Stimulated activated CD8-positive, alpha-beta memory T cell treated with anti-CD3 and anti-CD28 coated beads, Interleukin-7, amount 100 ng/mL, for 48 hours (primary cell): Measurements from ENCODE around the gene ETDC.
"Not testable (repeated sequence)": the region's sequence is repeated elsewhere in the genome, so short reads cannot be mapped to it uniquely, and the experiment has no call there.

Experiments used
- DNase-seq, 2 donors: peaks; one replicate each; pipeline ENCODE4 v3.0.0-alpha.2; 2020; ENCODE audit warnings: low read depth in 1 of 2; ENCODE audit errors: extremely low read depth in 1 of 2

The ETDC gene

DNA sequence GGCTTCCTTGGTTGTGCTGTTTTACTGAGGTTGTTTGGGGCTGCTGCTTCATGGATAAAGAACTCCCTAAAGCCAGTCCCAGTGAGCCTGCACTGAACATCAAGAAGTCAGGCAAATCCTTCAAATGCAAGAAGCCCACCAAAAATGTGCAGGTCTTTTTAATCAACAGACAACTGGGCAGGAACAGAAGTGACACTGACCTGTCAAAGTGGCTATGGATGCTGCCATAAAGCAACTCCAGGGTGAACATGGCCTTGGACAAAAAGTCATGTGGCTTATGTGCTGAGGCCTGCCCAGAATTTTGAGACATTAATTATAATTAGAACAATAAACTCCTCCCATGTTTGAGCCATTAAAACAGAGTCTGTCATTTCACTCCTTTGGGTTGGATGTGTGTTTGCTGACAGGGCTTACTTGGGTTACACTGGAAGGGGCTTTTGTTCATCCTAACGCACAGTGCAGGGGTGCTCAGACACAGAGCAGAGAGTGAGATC lies at the start of gene ETDC:
Gene ETDC, plus strand, starts transcription at position 51 of the 494 bp plus-strand sequence. Its CDS starts 0 bp downstream, at position 51.
- DNase-seq, result no peak

- not testable (repeated sequence) for DNase-seq
Measured at GRCh38 chrX:135260976-135261375, 48.3 kb upstream of the ETDC start.

GRCh38 chrX:135263376-135263775 lies 45.9 kb upstream of the ETDC start:
- DNase-seq, result not testable (repeated sequence)

DNA sequence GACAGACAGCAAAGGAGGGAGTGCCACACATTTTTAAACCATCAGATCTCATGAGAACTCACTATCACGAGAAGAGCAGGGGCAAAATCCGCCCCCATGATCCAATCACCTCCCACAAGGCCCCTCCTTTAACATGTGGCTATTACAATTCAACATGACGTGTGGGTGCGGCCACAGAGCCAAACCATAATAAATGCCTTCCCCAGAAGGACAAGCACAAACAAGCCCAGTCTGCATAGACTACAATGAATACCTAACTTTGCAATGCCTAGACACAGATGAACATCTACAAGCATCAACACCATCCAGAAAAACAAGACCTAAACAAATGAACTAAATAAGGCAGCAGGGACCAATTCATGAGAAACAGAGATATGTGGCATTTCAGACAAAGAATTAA lies 45.1 kb upstream of the ETDC start:
- no peak for DNase-seq

DNA sequence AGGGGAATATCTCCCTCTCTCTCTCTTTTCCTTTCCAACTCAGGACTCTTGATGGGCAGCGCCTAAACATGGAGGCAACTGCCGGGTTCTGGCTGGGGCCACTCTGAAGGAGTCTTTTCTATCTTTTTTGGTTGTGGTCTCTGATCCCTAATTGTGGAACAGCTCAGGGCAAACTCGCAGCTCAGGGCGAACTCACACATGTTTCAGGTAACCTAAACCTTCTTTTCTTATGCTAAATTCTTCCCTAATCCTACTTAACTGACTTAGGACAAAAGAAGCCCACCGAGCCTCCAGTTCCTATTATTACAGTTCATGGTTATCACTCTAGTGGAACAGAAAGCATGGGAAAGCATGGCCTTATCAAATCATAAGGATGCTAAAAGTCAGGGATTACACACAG lies 36.1 kb upstream of the ETDC start:
- DNase-seq, result no peak

DNA sequence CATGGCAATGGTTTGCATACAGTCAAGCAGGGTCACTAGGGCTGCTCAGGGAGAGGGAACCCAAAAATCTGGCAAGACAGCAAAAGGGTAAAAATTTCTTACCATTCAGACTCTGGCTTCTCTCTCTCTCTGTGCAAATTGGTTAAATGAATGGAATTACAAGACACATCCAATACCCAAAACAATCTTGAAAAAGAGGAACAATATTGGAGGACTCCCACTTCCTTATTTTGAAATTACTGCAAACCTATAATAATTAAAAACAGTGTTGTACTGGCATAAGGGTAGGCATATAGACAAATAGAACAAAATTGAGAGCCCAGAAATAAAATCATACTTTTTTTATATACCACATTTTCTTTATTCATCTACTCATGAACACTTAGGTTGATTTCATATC lies 33.3 kb upstream of the ETDC start:
- no peak for DNase-seq

GRCh38 chrX:135287266-135287823 lies 21.9 kb upstream of the ETDC start:
- DNase-seq, result no peak

- DNase-seq, result peak; percentile 10 to 48
Measured at GRCh38 chrX:135295238-135295943, 13.9 kb upstream of the ETDC start.

- no peak for DNase-seq
Measured at GRCh38 chrX:135295944-135296305, 13.4 kb upstream of the ETDC start.

- no peak for DNase-seq
Measured at GRCh38 chrX:135302269-135302873, 6.9 kb upstream of the ETDC start.

- DNase-seq, result no peak
Measured at GRCh38 chrX:135304741-135305140, 4.5 kb upstream of the ETDC start.

- no peak for DNase-seq
Measured at GRCh38 chrX:135307171-135307570, 2.1 kb upstream of the ETDC start.

GRCh38 chrX:135308345-135308855 lies 880 bp upstream of the ETDC start:
- no peak for DNase-seq

DNA sequence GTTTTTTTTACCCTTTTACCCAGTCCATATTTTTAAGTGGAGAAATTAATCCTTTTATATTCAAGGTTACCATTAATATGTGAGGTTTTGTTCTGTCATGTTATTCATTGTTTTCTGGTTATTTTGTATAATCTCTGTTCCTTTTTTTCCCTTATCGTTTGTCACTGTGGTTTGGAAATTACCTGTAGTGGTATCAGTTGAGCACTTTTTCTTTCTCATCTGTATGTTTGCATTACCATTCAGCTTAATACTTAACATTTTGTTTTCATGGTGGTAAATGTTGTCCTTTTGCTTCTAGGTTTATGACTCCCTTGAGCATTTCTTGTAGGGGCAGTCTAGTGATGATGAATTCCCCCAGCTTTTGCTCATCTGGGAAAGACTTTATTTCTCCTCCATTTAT lies 6.6 kb downstream of the ETDC start:
- no peak for DNase-seq

DNA sequence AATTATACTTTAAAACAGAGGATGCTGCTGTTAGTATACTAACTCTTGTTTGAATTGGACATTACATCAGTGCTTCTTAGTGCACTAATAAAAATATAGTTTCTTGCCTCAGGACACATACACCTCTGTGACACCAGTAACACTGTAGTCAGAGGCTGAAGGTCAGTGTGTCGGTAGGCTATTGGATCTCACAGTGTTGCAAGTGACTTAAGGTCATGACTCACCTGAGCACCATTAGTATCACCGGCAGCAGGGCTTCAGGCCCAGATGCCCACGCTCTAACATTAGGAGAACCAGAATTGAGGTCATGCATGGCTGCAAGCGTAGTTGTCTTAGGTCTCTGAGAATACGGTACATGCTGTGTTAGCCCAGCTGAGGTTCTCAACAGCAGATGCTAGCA lies 15.2 kb downstream of the ETDC start:
- no peak for DNase-seq

DNA sequence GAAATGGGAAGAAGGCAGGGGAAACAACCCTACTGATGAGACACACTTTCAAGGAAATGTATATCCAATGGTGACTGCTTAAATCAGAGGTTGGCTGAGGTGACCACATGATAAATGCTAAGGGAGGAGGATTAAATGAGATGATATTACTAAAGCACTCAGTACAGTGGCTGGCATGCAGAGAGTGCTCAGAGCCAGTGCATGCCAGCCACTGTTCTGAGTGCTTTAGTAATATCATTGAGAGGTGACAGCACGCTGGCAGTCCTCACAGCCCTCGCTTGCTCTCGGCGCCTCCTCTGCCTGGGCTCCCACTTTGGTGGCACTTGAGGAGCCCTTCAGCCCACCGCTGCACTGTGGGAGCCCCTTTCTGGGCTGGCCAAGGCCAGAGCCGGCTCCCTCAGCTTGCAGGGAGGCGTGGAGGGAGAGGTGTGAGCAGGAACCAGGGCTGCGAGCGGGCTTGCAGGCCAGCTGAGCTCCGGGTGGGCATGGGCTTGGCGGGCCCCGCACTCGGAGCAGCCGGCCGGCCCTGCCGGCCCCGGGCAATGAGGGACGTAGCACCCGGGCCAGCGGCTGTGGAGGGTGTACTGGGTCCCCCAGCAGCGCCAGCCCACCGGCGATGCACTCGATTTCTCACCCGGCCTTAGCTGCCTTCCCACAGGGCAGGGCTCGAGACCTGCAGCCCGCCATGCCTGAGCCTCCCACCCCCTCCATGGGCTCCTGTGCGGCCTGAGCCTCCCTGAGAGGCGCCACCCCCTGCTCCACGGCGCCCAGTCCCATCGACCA lies 15.9 kb downstream of the ETDC start:
- not testable (repeated sequence) for DNase-seq

GRCh38 chrX:135327299-135327698 lies 18.0 kb downstream of the ETDC start:
- no peak for DNase-seq

- no peak for DNase-seq
Measured at GRCh38 chrX:135328421-135329005, 19.2 kb downstream of the ETDC start.

GRCh38 chrX:135330706-135331105 lies 21.4 kb downstream of the ETDC start:
- DNase-seq, result no peak

DNA sequence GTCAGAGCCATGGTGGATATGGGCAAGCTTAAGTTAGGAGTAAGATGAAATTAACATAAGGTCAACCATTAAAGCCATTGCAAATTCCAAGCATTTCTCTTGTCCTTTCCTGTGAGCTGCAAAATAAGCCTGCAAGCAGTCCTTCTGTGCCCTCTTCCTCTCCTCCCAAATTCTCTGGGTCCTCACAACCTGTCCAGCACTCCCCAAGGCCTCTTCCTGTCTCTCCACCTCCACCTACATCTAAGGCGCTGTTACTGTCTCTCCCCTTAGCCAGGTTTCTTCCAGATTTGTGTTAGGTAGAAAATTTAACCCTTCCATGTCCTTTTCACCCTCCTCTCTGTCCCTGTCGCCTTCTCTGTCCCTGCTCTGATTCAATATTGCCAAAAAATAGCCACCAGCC lies 22.2 kb downstream of the ETDC start:
- no peak for DNase-seq

- DNase-seq, result no peak
Measured at GRCh38 chrX:135340831-135341230, 31.6 kb downstream of the ETDC start.
